Chondrocyte (in vitro differentiated cells): ENCODE data around the gene FEN1. TPM values are rescaled to one million over a fixed set of nuclear protein-coding genes. Genes with fewer than 3 reads are reported as not detected.

ENCODE experiments used
- DNase-seq: peaks from one replicate; pipeline ENCODE4 v3.0.0; 2021; ENCODE audit warnings: mixed read lengths, low spot score
- H3K27ac Mint-ChIP-seq: one replicate; pipeline ENCODE4 v1.8.0; 2021; ENCODE audit warnings: mild to moderate bottlenecking, moderate library complexity, mixed read lengths; ENCODE audit not compliant: unreplicated experiment
- H3K27me3 Mint-ChIP-seq: 2 replicates; pipeline ENCODE4 v1.8.0; 2021; ENCODE audit warnings: low read depth, mixed read lengths
- H3K36me3 Mint-ChIP-seq: 2 replicates; pipeline ENCODE4 v1.8.0; 2021; ENCODE audit warnings: low read depth, mixed read lengths
- H3K4me1 Mint-ChIP-seq: 2 replicates; pipeline ENCODE4 v1.8.0; 2021; ENCODE audit warnings: low read depth, mild to moderate bottlenecking, mixed read lengths
- H3K4me3 Mint-ChIP-seq: one replicate; pipeline ENCODE4 v1.8.0; 2021; ENCODE audit warnings: mild to moderate bottlenecking, moderate library complexity, mixed read lengths; ENCODE audit not compliant: unreplicated experiment
- H3K9me3 Mint-ChIP-seq: 2 replicates; pipeline ENCODE4 v1.8.0; 2021; ENCODE audit warnings: low read depth, mixed read lengths
- total RNA-seq: library from RNA; stranded (reverse); gene quantifications from 3 replicates; pipeline ENCODE4 v1.2.1, GENCODE V29; 2021
- TF ChIP-seq, protein P1 (sequence below): fragments of 200-600 bp; sonication (generic); IDR thresholded peaks from 2 replicates; pipeline ENCODE4 v1.5.0; 2021; ENCODE audit warnings: antibody characterized with exemption, mild to moderate bottlenecking, moderate library complexity

The FEN1 gene
- total RNA-seq, 1 donor from 2014 or later = 12.6 TPM

GRCh38 chr11:61815790-61816735, 23.4 kb downstream of the FEN1 start:
- peaks cover 18% of the 10 kb centered on the region for H3K4me1 Mint-ChIP-seq
- H3K36me3 Mint-ChIP-seq = peaks cover 9% of the 10 kb centered on the region
- peak overlapping the region; percentile 96 for H3K4me3 Mint-ChIP-seq
- DNase-seq = peak; percentile 95
- TF ChIP-seq, protein P1, sequence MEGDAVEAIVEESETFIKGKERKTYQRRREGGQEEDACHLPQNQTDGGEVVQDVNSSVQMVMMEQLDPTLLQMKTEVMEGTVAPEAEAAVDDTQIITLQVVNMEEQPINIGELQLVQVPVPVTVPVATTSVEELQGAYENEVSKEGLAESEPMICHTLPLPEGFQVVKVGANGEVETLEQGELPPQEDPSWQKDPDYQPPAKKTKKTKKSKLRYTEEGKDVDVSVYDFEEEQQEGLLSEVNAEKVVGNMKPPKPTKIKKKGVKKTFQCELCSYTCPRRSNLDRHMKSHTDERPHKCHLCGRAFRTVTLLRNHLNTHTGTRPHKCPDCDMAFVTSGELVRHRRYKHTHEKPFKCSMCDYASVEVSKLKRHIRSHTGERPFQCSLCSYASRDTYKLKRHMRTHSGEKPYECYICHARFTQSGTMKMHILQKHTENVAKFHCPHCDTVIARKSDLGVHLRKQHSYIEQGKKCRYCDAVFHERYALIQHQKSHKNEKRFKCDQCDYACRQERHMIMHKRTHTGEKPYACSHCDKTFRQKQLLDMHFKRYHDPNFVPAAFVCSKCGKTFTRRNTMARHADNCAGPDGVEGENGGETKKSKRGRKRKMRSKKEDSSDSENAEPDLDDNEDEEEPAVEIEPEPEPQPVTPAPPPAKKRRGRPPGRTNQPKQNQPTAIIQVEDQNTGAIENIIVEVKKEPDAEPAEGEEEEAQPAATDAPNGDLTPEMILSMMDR = no peak
- H3K9me3 Mint-ChIP-seq = no peaks in the 10 kb centered on the region
- no peaks in the 10 kb centered on the region for H3K27me3 Mint-ChIP-seq
- H3K27ac Mint-ChIP-seq = peak overlapping the region; percentile 98

DNA sequence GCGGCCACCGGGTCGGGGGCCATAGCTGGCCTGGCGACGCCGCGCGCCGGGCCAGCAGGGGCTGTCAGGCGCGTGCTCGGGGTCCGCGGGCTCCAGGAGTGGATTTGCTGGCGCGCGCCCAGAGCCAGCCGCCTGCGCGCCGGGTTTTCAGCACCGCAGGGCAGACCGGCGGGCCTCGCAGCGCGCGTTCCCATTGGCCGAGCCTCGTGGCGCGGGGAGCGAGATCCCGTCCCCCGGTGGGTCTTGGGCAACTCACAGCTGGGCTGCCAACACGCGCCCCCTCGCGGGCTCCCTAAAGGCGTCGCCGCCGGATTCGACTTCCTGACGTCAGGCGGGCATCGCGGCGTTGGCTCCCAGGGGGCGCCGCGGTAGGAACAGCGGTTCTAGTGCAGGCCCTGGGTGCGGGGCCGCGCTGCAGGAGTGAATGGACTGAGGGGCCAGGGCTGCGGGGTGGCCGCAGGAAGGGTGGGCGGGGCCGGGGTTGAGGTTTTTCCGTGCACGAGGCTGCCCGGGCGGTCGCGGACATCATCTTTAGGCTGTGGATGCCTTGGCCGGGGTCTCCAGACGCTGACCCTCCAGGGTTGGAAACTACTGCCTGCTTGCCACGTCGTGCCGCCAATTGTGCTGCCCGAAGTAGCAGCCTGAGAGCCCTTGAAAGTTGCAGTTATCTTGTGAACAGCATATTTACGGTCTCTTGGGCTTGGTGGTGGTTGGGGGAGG, 24.2 kb downstream of the FEN1 start, which contains the start of gene FADS1:
Gene FADS1 (minus strand): TSS at position 268 of the 720 bp plus-strand sequence. CDS start 74 bp downstream, at position 194.
- Mint-ChIP-seq H3K4me1 (peaks cover 18% of the 10 kb centered on the region), H3K27me3 (no peaks in the 10 kb centered on the region), H3K9me3 (no peaks in the 10 kb centered on the region), H3K4me3 (peak within 1 kb of the TSS; percentile 96), H3K27ac (peak within 1 kb of the TSS; percentile 98), H3K36me3 (peaks cover 6% of the 10 kb centered on the region)
- peak; percentile 97 for DNase-seq
- TF ChIP-seq, protein P1 = peak; percentile 83

- DNase-seq = peak; percentile 4
- no peaks in the 10 kb centered on the region for H3K9me3 Mint-ChIP-seq
- H3K27ac Mint-ChIP-seq = peak overlapping the region; percentile 85
- TF ChIP-seq, protein P1 = no peak
- no peaks in the 10 kb centered on the region for H3K27me3 Mint-ChIP-seq
- H3K4me3 Mint-ChIP-seq = peak overlapping the region; percentile 96
- H3K36me3 Mint-ChIP-seq = peaks cover 2% of the 10 kb centered on the region
- peaks cover 18% of the 10 kb centered on the region for H3K4me1 Mint-ChIP-seq
Observed at GRCh38 chr11:61817471-61818202, 24.9 kb downstream of the FEN1 start.

- Mint-ChIP-seq H3K4me3 (no peak overlapping the region), H3K9me3 (no peaks in the 10 kb centered on the region), H3K27me3 (no peaks in the 10 kb centered on the region), H3K27ac (no peak overlapping the region), H3K36me3 (no peaks in the 10 kb centered on the region), H3K4me1 (peaks cover 8% of the 10 kb centered on the region)
- DNase-seq = no peak
- TF ChIP-seq, protein P1 = no peak
Observed at GRCh38 chr11:61820174-61820573, 27.5 kb downstream of the FEN1 start.
